Subcutaneous adipose tissue (tissue), 4 donors: ENCODE results near the gene PTPRJ. TPM values are rescaled to one million over a fixed set of nuclear protein-coding genes. Genes with fewer than 3 reads are reported as not detected.

Experiments used
- CTCF ChIP-seq: fragments of 450-650 bp; IDR thresholded peaks from one replicate; pipeline ENCODE4 v1.5.1; 2016; ENCODE audit warnings: low read depth, mild to moderate bottlenecking, control low read depth, antibody characterized with exemption, moderate library complexity
- total RNA-seq, 4 donors: library from RNA; depleted of rRNA; stranded (reverse); fragments of >200 nt; gene quantifications; one replicate each; pipeline ENCODE4 v1.1.0, GENCODE V29; 2016

Gene PTPRJ
- total RNA-seq, 4 donors from 2014 or later, result 5.1 to 28.7 (median 9.4) TPM

GRCh38 chr11:47964546-47964945, 15.8 kb upstream of the PTPRJ start:
- no peak for TF ChIP-seq CTCF

GRCh38 chr11:47967577-47968525, 12.5 kb upstream of the PTPRJ start:
- TF ChIP-seq CTCF, result no peak

- no peak for TF ChIP-seq CTCF
Observed at GRCh38 chr11:47969401-47969800, 11.0 kb upstream of the PTPRJ start.

- no peak for TF ChIP-seq CTCF
Observed at GRCh38 chr11:47971501-47971900, 8.9 kb upstream of the PTPRJ start.

GRCh38 chr11:47973173-47973572, 7.2 kb upstream of the PTPRJ start:
- no peak for TF ChIP-seq CTCF

- no peak for TF ChIP-seq CTCF
Observed at GRCh38 chr11:47976931-47977330, 3.4 kb upstream of the PTPRJ start.

GRCh38 chr11:47977623-47978022, 2.7 kb upstream of the PTPRJ start:
- no peak for TF ChIP-seq CTCF
